Measurements from ENCODE around the gene MAP3K14. TPM values are rescaled to one million over a fixed set of nuclear protein-coding genes. Genes with fewer than 3 reads are reported as not detected.

Gene MAP3K14
- total RNA-seq, 1 experiment from 2014 or later, result 10.1 TPM

DNA sequence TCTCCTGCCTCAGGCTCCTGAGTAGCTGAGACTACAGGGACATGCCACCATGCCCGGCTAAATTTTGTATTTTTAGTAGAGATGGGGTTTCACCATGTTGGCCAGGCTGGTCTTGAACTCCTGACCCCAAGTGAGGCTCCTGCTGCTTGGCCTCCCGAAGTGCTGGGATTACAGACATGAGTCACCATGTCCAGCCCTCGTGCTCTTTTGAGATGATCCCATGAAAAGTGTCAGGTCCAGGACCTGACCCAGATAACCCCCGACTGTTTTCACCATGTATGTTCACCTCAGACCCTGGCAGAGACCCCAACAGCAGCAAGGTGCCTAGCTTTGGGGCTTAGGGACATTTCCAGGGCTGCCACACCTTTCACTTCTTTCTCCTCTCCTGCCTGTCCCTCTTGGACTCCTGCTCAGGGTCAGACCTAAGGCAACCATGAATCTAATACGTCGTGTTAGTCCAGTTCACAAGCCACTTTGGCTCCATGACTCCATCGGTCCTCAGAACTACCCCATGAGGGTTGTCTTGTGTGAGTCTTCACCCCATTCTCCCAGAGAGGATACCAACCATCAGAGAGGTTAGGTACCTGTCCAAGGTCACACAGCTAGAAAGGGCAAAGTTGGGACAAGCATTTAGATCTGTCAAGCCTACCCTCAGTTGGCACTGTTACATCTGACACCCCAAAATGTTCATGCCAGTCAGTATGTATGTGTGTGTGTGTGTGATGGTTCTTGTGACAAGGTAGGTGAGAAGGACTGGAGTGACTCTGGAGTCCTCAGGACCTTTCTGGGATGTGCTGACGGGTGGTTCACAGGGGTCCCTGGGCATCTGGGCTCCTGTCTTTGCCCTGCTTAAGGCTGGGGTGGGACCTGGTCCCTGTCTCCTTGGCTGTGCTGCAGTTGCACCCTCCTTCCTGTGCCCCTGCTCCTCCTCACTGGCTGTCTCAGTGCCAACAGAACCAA lies 23.1 kb upstream of the MAP3K14 start:
- peak; percentile 47 for DNase-seq (ENCODE audit: low read depth)

DNA sequence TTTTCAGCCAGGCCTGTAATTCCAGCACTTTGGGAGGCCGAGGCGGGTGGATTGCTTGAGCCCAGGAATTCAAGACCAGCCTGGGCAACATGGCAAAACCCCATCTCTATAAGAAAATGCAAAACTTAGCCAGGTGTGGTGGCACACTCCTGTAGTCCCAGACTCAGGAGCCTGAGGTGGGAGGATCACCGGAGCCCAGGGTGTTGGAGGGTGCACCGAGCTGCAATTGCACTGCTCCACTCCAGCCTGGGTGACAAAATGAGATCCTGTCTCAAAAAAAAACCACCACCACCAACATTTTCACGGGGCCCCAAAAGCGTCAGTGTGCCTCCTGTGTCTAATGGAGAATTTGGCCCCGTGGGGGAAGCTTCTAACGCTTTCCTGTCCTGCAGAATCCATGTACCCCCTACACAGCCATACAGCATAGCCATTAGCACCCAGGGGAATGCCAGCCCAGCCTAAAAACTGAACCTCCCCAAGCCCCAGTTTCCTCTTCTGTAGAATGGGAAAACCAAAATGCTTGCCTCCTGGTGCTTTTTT lies 22.2 kb upstream of the MAP3K14 start:
- DNase-seq (ENCODE audit: low read depth), result no peak

DNA sequence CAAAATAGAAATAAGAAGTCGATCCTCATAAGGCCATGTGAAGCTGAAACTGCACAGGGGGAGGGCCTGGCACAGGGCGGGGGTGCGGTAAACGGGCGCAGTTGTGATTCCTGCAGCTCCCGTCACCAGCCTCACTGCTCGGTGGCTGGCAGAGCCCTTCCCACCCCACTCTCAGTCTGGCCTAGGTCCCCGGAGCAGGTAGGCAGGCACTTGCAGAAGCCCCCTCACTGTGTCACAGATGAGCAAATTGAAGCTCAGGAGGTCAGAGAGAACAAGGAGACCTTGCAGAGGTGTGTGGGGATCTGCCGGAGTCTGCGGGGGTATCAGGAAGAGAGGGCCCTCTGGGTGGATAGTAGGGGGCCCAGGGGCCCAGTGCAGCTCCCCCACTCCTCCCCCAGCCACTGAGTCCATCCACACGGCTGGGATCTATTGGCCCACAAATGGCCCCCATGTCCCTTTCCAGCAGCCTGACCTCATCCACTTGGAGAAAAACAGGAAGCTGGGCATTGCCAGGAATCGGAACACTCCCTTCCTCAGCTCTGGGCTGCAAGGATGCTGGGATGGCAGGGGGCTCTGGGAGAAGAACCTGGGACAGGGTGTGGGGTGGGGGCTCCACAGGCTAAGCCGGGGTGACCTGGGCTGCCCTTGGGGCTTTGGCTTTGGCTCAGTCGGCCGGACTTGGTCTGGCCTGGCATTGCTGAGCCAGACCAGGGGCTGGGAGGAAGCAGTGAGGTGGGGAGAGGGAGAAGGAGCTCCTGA lies 21.4 kb upstream of the MAP3K14 start:
- no peak for DNase-seq (ENCODE audit: low read depth)

DNA sequence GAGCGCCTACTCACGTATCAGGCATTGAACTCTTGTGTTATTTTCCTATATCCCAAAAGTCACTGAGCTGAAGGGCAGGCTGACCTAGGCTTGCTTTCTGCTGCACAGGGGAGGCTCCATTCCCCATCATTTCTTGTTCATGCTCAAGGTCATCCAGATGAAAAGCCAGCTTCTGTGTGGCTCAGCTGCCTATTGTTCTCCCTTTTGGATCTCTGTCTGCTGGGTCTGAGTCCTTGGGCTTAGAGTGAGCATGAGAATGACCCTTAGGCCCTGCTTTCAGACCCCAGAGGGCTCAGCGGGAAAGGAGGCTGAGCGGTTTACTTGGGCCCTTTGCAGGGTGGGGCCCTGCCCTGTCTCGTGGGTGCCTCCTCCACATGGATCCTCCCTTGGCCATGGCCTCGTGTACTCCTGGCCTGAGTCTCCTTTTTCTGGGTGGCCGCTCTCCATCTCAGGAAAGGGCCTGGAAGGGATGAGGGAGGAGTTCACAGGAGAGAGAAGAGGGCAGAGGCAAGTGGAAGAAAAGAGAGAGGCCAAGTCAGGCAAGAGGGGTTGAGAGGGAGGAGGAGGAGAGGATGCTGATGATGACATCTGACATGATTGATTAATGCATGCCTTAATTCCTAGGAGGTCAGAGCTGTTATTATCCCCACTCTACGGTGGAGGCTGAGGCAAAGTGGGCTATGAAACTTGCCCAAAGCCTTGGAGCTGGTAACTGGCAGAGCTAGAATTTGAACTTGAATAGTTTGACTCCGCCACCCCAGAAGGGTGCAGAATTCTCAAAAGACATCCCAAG lies 19.8 kb upstream of the MAP3K14 start:
- DNase-seq (ENCODE audit: low read depth), result no peak

DNA sequence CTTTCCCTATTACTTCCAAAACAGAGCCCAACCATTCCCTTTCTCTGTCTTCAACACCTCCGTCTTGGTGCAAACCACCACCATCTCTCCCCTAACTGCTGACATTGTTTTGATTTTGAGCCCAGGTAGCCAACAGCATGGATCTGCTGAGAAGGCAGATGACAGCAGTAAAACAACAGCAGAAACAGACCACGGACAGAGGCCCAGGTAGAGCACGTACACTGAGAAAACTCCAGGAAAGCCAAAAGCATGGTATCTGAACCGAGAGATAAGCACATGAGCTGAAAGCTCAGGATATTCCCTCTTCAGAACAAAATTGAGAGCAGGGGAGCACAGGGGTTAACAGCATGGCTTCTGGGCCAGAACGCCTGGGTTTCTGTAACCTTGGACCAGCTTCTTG lies 18.9 kb upstream of the MAP3K14 start:
- DNase-seq (ENCODE audit: low read depth), result no peak

- DNase-seq (ENCODE audit: low read depth), result no peak
Measured at GRCh38 chr17:45334701-45335677, 18.2 kb upstream of the MAP3K14 start.

DNA sequence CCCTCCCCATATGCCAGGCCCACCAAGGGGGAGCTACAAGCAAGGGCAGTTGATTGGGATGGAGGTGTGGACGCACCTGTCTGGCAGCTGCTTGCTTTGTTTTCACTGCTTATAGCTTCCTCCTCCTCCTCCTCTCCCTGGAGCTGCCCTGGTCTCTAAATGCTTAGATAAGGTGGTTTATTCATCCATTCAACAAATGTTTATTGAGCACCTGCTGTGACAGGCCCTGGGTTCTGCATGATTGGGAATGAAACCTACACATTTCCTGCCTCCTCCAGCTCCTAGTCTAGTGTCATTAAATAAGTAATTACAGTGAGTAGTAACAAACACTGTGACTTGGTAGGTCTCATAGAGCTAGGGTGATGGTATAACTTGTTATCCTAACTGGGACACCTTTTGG lies 17.4 kb upstream of the MAP3K14 start:
- DNase-seq (ENCODE audit: low read depth), result no peak

- DNase-seq (ENCODE audit: low read depth), result no peak
Measured at GRCh38 chr17:45333702-45334092, 16.9 kb upstream of the MAP3K14 start.

GRCh38 chr17:45332989-45333701 lies 16.3 kb upstream of the MAP3K14 start:
- peak; percentile 55 for DNase-seq (ENCODE audit: low read depth)

- no peak for DNase-seq (ENCODE audit: low read depth)
Measured at GRCh38 chr17:45332505-45332904, 15.7 kb upstream of the MAP3K14 start.

GRCh38 chr17:45326626-45327025 lies 9.8 kb upstream of the MAP3K14 start:
- no peak for DNase-seq (ENCODE audit: low read depth)

DNA sequence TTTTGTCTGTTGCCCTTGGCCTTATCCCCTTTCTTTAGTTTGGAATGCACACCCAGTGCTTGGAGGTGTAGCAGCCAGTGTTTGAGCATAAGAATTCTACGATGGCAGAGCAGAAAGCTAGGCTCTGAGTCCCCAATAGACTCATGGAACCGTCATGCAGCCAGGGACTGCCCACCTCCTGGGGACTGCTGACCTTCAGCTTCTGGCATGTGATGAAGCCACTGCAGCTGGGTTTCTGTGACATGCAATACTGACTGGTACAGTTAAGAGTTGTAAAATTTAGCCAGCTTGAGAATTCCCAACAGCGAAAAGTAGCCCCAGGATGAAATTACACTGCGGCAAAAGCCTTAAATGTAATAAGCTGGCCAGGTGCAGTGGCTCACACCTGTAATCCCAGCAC lies 9.0 kb upstream of the MAP3K14 start:
- DNase-seq (ENCODE audit: low read depth), result peak; percentile 65

DNA sequence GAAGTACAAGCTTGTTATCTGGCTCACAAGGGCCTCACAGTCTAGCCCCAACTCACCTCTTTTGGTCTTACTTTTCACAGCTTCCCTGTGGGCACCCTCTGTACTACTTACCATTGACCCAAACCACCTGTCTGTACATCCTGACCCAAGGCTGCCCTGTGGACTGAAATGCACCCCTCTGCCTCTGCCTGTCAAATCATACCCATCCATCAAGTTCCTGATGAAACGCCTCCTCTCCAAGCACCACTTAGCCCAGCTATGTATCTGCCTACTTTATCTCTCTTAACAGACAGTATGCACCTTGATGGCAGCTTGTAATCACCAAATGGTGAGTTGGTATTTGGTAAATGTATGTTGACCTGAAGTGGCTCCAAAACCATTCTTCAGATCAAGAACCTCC lies 7.5 kb upstream of the MAP3K14 start:
- no peak for DNase-seq (ENCODE audit: low read depth)

DNA sequence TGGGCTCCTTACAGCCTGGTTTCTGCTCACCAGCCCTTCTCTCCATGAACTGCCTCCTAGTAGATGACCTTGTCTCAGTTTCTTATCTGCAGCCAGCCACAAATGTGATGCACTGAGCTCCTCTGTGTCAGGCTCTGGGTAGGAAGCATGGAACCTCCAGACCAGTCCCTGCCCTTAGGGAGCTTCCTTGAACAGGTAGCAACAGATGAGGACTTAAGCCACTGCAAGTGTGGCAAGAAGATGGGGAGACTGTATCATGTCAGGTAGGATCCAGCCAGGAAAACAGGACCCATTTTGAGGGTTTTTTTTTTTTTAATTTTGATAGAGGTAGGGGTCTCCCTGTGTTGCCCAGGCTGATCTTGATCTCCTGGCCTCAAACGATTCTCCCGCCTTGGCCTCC lies 5.3 kb upstream of the MAP3K14 start:
- no peak for DNase-seq (ENCODE audit: low read depth)

DNA sequence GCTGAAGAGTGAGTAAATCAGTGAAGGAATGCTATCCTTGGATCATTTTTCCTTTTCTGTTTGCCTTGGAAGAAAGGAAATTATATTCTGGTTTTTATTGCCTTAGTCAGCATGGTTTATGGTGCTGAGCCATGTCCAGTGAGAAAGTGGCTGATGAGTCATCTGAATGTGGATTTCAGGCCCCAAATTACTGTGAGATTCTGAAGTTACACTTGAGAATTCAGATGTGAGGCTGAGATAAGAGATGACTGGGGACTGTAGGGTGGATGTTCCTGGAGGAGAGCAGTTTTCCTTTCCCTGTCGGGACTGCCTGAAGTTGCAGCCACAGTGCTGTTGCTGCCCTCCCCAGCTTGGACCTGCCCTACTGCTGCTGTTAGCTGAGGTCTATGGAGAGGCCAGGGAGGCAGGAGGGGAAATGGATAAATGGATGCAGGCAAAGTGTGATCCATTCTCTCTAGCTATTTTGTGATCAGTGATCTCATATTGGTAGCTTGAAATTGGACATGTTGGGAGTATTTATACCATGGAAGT lies 4.2 kb upstream of the MAP3K14 start:
- DNase-seq (ENCODE audit: low read depth), result peak; percentile 99

DNA sequence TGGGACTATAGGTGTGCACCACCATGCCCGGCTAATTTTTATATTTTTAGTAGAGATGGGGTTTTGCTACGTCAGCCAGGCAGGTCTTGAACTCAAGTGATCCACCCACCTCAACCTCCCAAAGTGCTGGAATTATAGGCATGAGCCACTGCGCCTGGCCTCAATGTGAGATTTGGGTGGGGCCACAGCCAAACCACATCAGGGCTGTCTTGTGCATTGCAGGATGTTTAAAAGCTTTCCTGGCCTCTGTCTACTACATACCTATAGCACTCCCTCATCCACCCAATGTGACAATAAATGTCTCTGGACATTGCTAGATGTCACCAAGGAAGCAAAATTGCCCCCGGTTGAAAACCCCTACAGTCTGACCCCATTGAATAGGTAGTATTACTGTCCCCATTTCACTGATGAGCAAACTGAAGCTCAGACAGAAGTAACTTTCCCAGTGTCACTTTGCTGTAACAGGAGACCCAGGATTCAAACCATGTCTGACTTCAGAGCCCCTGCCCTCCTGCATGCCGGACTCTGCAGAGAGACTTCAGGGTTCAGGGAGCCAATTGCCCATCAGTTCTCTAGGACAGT lies 3.6 kb upstream of the MAP3K14 start:
- DNase-seq (ENCODE audit: low read depth), result peak; percentile 87

GRCh38 chr17:45319239-45319703 lies 2.5 kb upstream of the MAP3K14 start:
- peak; percentile 96 for DNase-seq (ENCODE audit: low read depth)

DNA sequence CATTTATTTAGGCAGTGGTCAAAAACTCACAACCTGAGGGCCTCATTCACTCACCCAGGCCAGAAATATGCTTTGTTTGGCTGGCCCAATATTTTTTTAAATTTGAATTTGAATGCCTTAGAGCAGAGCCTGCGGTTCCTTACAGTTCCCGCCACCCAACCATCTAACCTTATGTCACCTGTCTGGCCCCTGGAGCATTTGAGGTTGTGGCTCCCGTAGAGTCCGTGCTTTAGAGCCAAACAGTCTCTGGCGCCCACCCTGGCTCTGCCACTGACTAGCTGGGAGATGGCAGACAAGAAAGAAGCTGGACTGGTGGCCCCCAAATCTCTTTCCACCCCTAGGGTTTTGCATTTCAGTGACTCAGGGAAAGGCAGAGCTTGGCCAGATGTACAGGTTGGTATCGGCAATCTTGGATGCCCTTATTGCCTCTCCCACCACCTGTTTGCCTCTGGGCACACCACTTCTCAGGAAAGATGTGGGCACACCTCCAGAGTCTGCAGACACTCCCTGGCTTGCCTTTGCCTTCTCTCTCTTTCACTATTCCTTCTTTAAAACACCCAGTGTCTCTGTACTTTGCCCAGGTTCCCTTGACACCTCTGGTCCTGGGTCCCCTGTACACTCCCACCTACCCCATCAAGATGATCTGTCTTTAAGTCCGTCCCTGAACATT lies 1.9 kb upstream of the MAP3K14 start:
- DNase-seq (ENCODE audit: low read depth), result peak; percentile 65
